OCI-LY7 (cell line): ENCODE data around the gene IGDCC3.

Experiments used
- EZH2phosphoT487 ChIP-seq: fragments of 200-600 bp; sonication (generic); IDR thresholded peaks from 2 replicates; pipeline ENCODE4 v1.6.1; 2018; ENCODE audit warnings: low read depth, borderline replicate concordance, mild to moderate bottlenecking, mixed run types, antibody characterized with exemption, low read length, moderate library complexity, mixed read lengths
- TF ChIP-seq, protein P1 (sequence below): fragments of 200-600 bp; sonication (generic); conservative IDR thresholded peaks from 2 replicates; pipeline ENCODE4 v1.5.1; 2014; ENCODE audit warnings: mild to moderate bottlenecking, antibody characterized with exemption, low read length, moderate library complexity, mixed read lengths

DNA sequence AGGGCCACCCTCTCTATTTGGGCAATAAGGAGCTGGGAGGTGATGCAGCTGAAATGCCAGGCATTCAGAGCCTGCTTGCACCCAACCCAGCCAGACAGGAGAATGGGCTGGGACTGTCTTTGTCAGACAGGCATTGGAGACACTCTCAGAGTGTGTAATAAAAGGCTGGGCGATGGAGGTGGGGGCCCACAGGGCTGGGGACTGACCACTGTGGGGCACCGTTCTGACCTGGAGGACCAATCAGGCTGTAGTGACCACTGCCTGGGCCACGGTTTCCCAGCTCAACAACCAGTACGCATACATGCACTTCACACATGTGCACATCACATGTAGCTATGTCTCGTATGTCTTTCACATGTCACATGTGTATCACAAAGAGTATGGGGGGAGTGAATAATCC, 5.7 kb upstream of the IGDCC3 start:
- no peak for TF ChIP-seq EZH2phosphoT487
- TF ChIP-seq, protein P1, sequence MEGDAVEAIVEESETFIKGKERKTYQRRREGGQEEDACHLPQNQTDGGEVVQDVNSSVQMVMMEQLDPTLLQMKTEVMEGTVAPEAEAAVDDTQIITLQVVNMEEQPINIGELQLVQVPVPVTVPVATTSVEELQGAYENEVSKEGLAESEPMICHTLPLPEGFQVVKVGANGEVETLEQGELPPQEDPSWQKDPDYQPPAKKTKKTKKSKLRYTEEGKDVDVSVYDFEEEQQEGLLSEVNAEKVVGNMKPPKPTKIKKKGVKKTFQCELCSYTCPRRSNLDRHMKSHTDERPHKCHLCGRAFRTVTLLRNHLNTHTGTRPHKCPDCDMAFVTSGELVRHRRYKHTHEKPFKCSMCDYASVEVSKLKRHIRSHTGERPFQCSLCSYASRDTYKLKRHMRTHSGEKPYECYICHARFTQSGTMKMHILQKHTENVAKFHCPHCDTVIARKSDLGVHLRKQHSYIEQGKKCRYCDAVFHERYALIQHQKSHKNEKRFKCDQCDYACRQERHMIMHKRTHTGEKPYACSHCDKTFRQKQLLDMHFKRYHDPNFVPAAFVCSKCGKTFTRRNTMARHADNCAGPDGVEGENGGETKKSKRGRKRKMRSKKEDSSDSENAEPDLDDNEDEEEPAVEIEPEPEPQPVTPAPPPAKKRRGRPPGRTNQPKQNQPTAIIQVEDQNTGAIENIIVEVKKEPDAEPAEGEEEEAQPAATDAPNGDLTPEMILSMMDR: no peak
